ENCODE measurements around the gene C2CD3.
A peak's percentile ranks its signal among the peaks of the same experiment; 100 is the strongest.

Gene C2CD3

DNA sequence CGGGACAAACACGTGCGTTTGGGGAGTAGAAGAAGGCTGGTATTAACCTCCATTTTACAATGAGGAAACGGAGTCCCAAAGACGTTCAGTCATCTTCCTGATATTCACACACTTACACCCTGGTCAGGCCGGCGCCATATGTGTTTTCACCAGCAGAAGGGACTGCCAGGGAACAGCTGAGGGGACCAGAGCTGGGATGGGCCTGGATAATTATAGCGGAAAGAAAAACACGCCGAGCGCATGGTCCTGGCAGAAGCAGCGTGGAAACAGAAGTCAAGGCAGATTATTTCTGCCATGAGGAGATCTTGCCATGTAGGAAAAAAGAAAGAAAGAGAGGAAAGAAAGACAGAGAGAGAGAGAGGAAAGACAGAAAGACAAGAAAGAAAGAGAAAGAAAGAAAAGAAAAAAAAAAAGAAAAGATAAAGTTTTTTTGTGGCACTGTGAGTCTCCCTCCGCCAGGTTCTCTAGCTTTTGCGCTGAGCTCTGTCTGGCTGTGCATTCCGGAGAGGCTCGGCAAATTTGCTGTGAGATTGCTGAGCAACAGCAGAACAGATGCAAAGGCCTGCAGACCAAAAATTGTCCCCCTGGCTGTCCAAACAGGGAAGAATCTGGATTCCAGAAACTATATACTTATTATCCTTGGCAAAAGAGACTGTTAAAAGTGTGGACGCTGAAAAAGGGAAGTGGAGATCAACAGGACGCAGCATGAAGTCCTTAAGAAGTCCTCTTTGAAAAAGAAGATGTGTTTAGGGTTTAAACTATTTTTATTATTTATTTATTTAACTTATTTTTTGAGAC is 186.9 kb downstream of the C2CD3 start:
- no peak for DNase-seq (ENCODE audit: low read depth in 2 of 3, low spot score in 2 of 3)

GRCh38 chr11:73982990-73983740 is 187.6 kb downstream of the C2CD3 start:
- peak in 2 of 3 experiments; percentile 75 to 90 for DNase-seq (ENCODE audit: low read depth in 2 of 3, low spot score in 2 of 3)

DNA sequence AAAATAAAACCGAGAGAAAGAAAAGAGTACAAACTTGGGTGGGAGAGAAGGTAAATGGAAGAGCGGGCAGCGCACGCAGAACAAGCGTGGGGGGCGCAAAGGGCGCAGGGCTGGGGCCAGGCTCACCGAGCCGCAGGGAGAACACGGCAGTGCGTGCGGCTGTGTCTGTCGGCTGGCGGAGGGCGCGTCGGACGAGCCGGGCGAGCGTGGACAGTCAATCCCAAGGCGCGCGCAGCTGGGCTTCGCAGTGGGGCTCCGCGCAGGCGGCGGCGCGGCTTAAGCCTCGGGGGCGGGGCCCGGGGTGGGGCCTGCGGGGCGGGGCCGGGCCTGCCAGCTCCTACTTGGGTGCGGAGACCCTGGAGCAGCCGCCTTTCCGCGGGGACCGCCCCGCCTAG is 188.2 kb downstream of the C2CD3 start, which contains the start of gene UCP2:
TSS of gene UCP2 (minus strand) at position 249 of the 395 bp plus-strand sequence. CDS start 4,465 bp downstream, outside the sequence.
- DNase-seq (ENCODE audit: low read depth in 2 of 3, low spot score in 2 of 3) = peak in 2 of 3 experiments; percentile 81 to 86

DNA sequence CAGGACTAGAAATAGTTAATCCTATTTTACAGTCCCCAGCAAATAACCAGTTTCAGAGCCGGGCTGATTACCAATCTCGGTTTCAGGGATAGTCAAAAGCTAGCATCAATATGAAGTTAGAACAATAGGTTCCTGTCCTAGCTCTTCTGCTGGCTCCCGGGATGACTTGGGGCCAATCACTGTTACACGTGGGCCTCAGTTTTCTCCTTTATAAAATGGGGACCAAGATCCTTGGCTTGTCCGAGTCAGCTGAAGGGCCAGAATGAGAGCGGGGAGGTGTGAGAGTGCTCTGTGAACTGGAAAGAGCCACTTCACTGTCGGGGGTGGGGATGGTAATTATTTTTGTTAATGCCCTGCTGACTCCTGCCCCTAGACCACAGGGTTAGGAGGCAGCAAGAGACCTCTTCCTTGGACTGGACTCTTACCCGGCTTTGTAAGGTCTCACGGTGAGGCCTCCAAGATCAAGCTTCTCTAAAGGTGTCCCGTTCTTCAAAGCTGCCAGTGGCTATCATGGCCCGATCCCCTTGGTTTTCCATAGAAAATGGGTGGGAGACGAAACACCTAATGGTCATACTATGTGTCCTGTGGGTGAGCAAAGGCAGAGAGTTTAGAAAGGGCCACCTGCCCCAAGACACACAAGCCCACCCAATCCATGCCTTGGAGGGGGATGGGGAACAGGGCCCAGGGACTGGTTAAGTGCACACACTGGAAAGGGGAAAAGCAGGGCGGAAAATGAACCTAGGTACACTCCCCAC is 189.6 kb downstream of the C2CD3 start:
- no peak for DNase-seq (ENCODE audit: low read depth in 2 of 3, low spot score in 2 of 3)

DNA sequence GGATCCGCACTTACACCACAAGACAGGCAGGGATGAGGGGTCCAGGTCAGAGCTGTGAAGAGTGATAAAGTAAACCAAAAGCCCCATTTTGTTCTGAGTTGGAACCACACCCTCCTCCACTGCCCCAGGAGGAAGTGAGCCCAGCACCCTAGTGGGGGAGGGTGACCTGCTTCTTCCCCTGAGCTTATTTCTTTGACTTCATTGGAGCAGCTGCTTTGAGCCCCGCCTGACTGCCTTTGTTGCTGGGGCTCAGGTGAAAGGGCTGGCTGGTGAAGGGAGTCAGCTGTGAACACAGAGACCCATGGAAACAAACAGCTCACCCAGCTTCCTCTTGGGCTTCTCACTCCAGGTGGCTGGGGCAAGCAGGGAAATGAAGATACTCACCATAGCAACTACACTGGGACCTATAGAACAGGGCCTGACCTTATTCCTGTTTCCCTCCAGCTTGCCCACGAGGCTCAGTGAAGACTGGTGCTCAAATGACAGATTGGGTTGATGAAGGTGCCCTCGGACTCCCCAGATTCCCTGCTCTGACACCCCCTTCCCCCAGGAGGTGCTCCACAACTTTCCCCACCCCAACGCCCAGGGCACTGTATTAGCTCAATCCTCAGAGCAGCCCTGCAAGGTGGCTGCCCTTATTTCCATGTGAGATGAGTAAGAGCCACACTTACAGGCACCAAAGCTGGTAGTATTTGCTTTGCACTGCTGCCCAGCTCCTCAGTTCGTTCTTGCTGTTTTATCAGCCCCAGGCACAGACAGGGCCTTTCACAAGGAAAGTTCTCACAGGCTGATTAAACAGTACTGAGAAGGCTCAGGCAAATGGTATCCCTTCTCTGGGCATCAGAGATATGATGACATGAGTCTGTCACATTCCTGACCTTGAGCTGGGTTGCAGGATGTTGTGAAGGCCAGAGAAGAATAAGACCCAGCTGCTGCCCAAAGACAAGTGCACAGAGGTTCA is 190.5 kb downstream of the C2CD3 start:
- no peak for DNase-seq (ENCODE audit: low read depth in 2 of 3, low spot score in 2 of 3)

GRCh38 chr11:73978576-73979086 is 192.2 kb downstream of the C2CD3 start:
- no peak for DNase-seq (ENCODE audit: low read depth in 2 of 3, low spot score in 2 of 3)

- no peak for DNase-seq (ENCODE audit: low read depth in 2 of 3, low spot score in 2 of 3)
These were observed 192.8 kb downstream of the C2CD3 start for GRCh38 chr11:73977856-73978519.

DNA sequence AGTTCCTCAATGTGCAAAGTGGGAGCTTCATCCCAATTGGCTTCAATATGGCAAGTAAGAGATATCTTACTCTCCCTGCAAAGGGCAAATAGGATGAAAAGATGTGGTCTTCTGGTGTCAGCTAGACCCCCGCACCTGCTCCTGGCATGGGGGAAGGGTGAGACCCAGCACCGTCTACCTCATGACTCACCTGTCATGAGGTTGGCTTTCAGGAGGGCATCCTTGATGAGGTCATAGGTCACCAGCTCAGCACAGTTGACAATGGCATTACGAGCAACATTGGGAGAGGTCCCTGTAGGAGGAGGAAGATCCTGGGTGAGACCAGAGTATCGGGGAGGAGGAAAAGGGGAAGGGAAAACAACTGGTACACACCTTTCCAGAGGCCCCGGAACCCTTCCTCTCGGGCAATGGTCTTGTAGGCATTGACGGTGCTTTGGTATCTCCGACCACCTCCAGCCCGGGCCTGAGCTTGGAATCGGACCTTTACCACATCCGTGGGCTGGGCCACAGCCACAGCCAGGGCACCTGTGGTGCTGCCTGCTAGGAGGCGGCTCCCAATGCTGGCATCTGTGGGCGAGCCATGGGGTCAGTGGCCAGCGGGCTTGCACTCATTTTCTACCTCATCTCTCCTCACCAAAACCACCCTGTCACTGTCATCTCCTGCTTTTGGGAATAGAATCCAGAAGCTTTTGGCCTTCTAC is 194.2 kb downstream of the C2CD3 start:
- DNase-seq (ENCODE audit: low read depth in 2 of 3, low spot score in 2 of 3) = no peak

DNA sequence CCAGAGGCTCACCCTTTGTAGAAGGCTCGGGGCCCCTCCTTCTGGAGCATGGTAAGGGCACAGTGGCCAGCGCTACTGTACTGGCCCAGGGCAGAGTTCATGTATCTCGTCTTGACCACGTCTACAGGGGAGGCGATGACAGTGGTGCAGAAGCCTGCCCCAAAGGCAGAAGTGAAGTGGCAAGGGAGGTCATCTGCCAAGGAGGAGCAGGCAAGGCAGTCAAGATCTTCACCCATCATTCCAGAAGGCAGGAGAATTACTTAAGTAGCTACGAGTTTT is 195.4 kb downstream of the C2CD3 start:
- DNase-seq (ENCODE audit: low read depth in 2 of 3, low spot score in 2 of 3) = no peak

- no peak for DNase-seq (ENCODE audit: low read depth in 2 of 3, low spot score in 2 of 3)
These were observed 196.0 kb downstream of the C2CD3 start for GRCh38 chr11:73974604-73975478.

DNA sequence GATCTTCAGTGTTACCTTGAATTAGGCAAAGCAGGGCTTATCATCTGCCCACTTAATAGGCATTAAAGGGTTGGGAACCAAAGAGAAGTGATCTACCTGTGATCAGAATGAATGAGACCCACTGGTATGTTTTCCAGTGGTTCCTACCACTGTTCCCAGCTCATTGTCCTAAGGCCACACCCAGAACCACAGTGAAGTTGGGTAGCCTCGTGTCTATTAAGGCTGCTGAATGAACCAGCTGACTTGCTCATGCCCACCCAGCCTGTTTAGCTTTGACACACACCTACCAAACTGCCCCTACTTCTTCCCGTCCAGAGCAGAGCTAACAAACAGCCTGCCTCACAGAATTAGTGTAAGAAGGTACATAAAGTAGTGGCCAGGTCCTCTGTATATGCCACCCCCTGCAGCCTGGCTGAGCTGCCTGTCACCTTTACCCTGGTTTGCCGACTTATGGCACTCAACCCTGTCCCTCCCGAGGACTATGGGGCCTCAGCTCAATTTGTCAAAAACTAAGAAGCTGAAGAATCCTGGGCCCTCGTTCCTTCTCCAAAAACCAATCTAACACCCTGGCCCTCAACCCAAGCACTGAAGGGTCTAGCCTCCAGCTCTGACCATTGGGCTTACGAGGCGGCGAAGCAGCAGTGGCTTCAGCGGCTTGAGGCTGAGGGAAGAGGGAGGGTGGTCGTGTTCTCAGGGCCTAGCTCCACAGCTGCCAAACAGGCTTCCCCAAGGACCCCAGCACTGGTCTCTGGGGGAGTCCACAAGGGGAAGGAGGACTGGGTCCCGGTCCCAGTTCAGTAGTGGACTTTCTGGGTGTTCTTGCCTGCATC is 198.0 kb downstream of the C2CD3 start:
- DNase-seq (ENCODE audit: low read depth in 2 of 3, low spot score in 2 of 3) = no peak

DNA sequence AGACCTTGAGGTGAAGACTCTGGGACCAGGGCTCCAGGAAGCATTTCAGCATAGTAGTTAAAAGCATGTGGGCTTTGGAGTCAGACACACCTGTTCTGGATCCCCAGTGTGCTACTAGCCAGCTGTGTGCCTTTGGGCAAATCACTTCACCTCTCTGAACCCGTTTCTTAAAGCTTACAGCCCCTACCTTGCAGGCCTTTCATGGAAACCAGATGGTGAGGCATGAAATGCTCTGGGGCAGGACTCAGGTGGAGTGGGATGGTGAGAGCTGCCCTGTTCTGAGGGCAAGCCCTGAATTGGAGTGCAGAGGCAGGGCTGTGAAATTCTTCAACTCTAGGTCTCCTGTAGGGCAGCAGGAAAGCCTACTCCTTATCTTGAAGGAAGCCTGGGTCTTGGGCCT is 198.6 kb downstream of the C2CD3 start:
- no peak for DNase-seq (ENCODE audit: low read depth in 2 of 3, low spot score in 2 of 3)

- no peak for DNase-seq (ENCODE audit: low read depth in 2 of 3, low spot score in 2 of 3)
These were observed 199.6 kb downstream of the C2CD3 start for GRCh38 chr11:73971175-73971719.

GRCh38 chr11:73969991-73970800 is 200.6 kb downstream of the C2CD3 start:
- DNase-seq (ENCODE audit: low read depth in 2 of 3, low spot score in 2 of 3) = no peak

DNA sequence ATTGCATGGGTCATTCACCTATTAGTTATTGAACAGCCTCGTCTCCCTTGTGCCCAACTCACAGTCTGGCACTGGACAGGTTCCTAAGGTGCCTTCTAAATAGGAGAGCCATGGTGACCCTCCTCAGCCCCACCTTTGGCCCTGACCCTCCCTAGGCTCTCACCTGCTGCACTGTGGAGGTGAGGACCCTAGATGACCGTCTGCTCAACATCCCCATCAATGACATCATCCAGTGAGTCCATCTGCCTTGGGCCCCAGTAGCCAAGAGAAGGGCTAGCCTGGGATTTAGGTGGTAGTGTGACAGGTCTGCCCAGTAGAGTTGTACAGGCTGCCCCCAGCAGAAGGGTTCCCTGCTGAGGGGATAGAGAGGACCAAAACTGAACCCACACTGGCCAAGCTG is 201.7 kb downstream of the C2CD3 start:
- no peak for DNase-seq (ENCODE audit: low read depth in 2 of 3, low spot score in 2 of 3)

- DNase-seq (ENCODE audit: low read depth in 2 of 3, low spot score in 2 of 3) = no peak
These were observed 202.3 kb downstream of the C2CD3 start for GRCh38 chr11:73968356-73968966.
